Measurements from ENCODE around the gene PEAK1.
"Not testable (repeated sequence)": the region's sequence is repeated elsewhere in the genome, so short reads cannot be mapped to it uniquely, and the experiment has no call there.

Gene PEAK1

GRCh38 chr15:77201665-77202064 lies 218.2 kb downstream of the PEAK1 start:
- in situ Hi-C loops (cut with HindIII; ENCODE audit: low pct_ligation_motif_present, low pct_unique_long_range_greater_than_20kb, low sequenced_read_pairs) = no loop called here
- DNase-seq = no peak

GRCh38 chr15:77196381-77196780 lies 223.5 kb downstream of the PEAK1 start:
- DNase-seq = no peak
- in situ Hi-C loops (cut with HindIII; ENCODE audit: low pct_ligation_motif_present, low pct_unique_long_range_greater_than_20kb, low sequenced_read_pairs) = no loop called here

- no peak for DNase-seq
- in situ Hi-C loops (cut with HindIII; ENCODE audit: low pct_ligation_motif_present, low pct_unique_long_range_greater_than_20kb, low sequenced_read_pairs) = no loop called here
These were observed 224.3 kb downstream of the PEAK1 start for GRCh38 chr15:77195586-77195985.

- DNase-seq = no peak
- in situ Hi-C loops (cut with HindIII; ENCODE audit: low pct_ligation_motif_present, low pct_unique_long_range_greater_than_20kb, low sequenced_read_pairs) = no loop called here
These were observed 227.5 kb downstream of the PEAK1 start for GRCh38 chr15:77192451-77192850.

- in situ Hi-C loops (cut with HindIII; ENCODE audit: low pct_ligation_motif_present, low pct_unique_long_range_greater_than_20kb, low sequenced_read_pairs) = no loop called here
- DNase-seq = no peak
These were observed 228.6 kb downstream of the PEAK1 start for GRCh38 chr15:77191230-77191834.

GRCh38 chr15:77187751-77188464 lies 232.0 kb downstream of the PEAK1 start:
- in situ Hi-C loops (cut with HindIII; ENCODE audit: low pct_ligation_motif_present, low pct_unique_long_range_greater_than_20kb, low sequenced_read_pairs) = no loop called here

GRCh38 chr15:77186594-77187011 lies 233.3 kb downstream of the PEAK1 start:
- peak; percentile 10 for DNase-seq
- in situ Hi-C loops (cut with HindIII; ENCODE audit: low pct_ligation_motif_present, low pct_unique_long_range_greater_than_20kb, low sequenced_read_pairs) = no loop called here

More at GRCh38 chr15:77187751-77188464, 232.0 kb downstream of the PEAK1 start:
- no peak for DNase-seq

GRCh38 chr15:77185242-77185785 lies 234.6 kb downstream of the PEAK1 start:
- DNase-seq = no peak
- in situ Hi-C loops (cut with HindIII; ENCODE audit: low pct_ligation_motif_present, low pct_unique_long_range_greater_than_20kb, low sequenced_read_pairs) = no loop called here

- DNase-seq; in situ Hi-C loops (cut with HindIII; ENCODE audit: low pct_ligation_motif_present, low pct_unique_long_range_greater_than_20kb, low sequenced_read_pairs): not testable (repeated sequence)
These were observed 235.6 kb downstream of the PEAK1 start for GRCh38 chr15:77184352-77184751.

GRCh38 chr15:77183066-77183465 lies 236.8 kb downstream of the PEAK1 start:
- in situ Hi-C loops (cut with HindIII; ENCODE audit: low pct_ligation_motif_present, low pct_unique_long_range_greater_than_20kb, low sequenced_read_pairs) = no loop called here
- DNase-seq = no peak

GRCh38 chr15:77181305-77182074 lies 238.4 kb downstream of the PEAK1 start:
- in situ Hi-C loops (cut with HindIII; ENCODE audit: low pct_ligation_motif_present, low pct_unique_long_range_greater_than_20kb, low sequenced_read_pairs) = no loop called here
- DNase-seq = no peak

- in situ Hi-C loops (cut with HindIII; ENCODE audit: low pct_ligation_motif_present, low pct_unique_long_range_greater_than_20kb, low sequenced_read_pairs) = no loop called here
- DNase-seq = no peak
These were observed 239.1 kb downstream of the PEAK1 start for GRCh38 chr15:77180757-77181156.

- in situ Hi-C loops (cut with HindIII; ENCODE audit: low pct_ligation_motif_present, low pct_unique_long_range_greater_than_20kb, low sequenced_read_pairs) = no loop called here
- DNase-seq = no peak
These were observed 239.6 kb downstream of the PEAK1 start for GRCh38 chr15:77180270-77180669.

- in situ Hi-C loops (cut with HindIII; ENCODE audit: low pct_ligation_motif_present, low pct_unique_long_range_greater_than_20kb, low sequenced_read_pairs) = no loop called here
- no peak for DNase-seq
These were observed 240.3 kb downstream of the PEAK1 start for GRCh38 chr15:77179541-77179998.

GRCh38 chr15:77178411-77178810 lies 241.5 kb downstream of the PEAK1 start:
- in situ Hi-C loops (cut with HindIII; ENCODE audit: low pct_ligation_motif_present, low pct_unique_long_range_greater_than_20kb, low sequenced_read_pairs) = no loop called here
- no peak for DNase-seq

- DNase-seq; in situ Hi-C loops (cut with HindIII; ENCODE audit: low pct_ligation_motif_present, low pct_unique_long_range_greater_than_20kb, low sequenced_read_pairs): not testable (repeated sequence)
These were observed 243.8 kb downstream of the PEAK1 start for GRCh38 chr15:77176148-77176547.

- in situ Hi-C loops (cut with HindIII; ENCODE audit: low pct_ligation_motif_present, low pct_unique_long_range_greater_than_20kb, low sequenced_read_pairs) = no loop called here
- DNase-seq = no peak
These were observed 246.4 kb downstream of the PEAK1 start for GRCh38 chr15:77173487-77173886.

- in situ Hi-C loops (cut with HindIII; ENCODE audit: low pct_ligation_motif_present, low pct_unique_long_range_greater_than_20kb, low sequenced_read_pairs) = no loop called here
- no peak for DNase-seq
These were observed 248.5 kb downstream of the PEAK1 start for GRCh38 chr15:77171221-77171967.

Measured in ACHN (cell line).